RWPE2 (cell line): ENCODE measurements around the gene COPS8.

Experiments used
- ATAC-seq: fragments of 200-7000 bp; cut with Tn5 transposase; 3 replicates; pipeline ENCODE4 v1.9.1; 2021; ENCODE audit warnings: low read depth
- DNase-seq: peaks from one replicate; pipeline ENCODE4 v3.0.0-alpha.2; 2020; ENCODE audit warnings: low spot score
- H3K27ac ChIP-seq: fragments of 450-650 bp; 2 replicates; pipeline ENCODE4 v1.5.1; 2017; ENCODE audit warnings: mild to moderate bottlenecking; ENCODE audit not compliant: poor library complexity, severe bottlenecking
- H3K27me3 ChIP-seq: fragments of 250-450 bp; sonication (Bioruptor Pico); 2 replicates; pipeline ENCODE4 v1.5.1; 2021; ENCODE audit warnings: mild to moderate bottlenecking, moderate library complexity; ENCODE audit not compliant: insufficient read depth, poor library complexity, severe bottlenecking
- H3K36me3 ChIP-seq: fragments of 250-450 bp; sonication (Bioruptor Pico); 2 replicates; pipeline ENCODE4 v1.5.1; 2020; ENCODE audit warnings: low read depth, mild to moderate bottlenecking, moderate library complexity
- H3K4me1 ChIP-seq: fragments of 250-450 bp; sonication (Bioruptor Pico); 2 replicates; pipeline ENCODE4 v1.5.1; 2021; ENCODE audit warnings: mild to moderate bottlenecking, moderate library complexity; ENCODE audit not compliant: insufficient read depth, poor library complexity, severe bottlenecking
- H3K4me3 ChIP-seq: fragments of 250-450 bp; sonication (Bioruptor Pico); 2 replicates; pipeline ENCODE4 v1.5.1; 2021; ENCODE audit warnings: mild to moderate bottlenecking, moderate library complexity; ENCODE audit not compliant: severe bottlenecking
- H3K9me3 ChIP-seq: fragments of 250-450 bp; sonication (Bioruptor Pico); 2 replicates; pipeline ENCODE4 v1.5.1; 2021; ENCODE audit warnings: mild to moderate bottlenecking, moderate library complexity; ENCODE audit not compliant: severe bottlenecking
- TF ChIP-seq, protein P1 (sequence below): fragments of 450-650 bp; IDR thresholded peaks from one replicate; pipeline ENCODE4 v1.5.1; 2017; ENCODE audit warnings: mild to moderate bottlenecking, moderate library complexity; ENCODE audit not compliant: poor library complexity, severe bottlenecking

COPS8 gene

GRCh38 chr2:237053066-237053465, 32.6 kb upstream of the COPS8 start:
- Histone ChIP-seq H3K9me3 (peaks cover 5% of the 10 kb centered on the region), H3K36me3 (no peaks in the 10 kb centered on the region), H3K4me1 (no peaks in the 10 kb centered on the region), H3K27ac (no peak overlapping the region), H3K4me3 (no peak overlapping the region), H3K27me3 (no peaks in the 10 kb centered on the region)
- TF ChIP-seq, protein P1, sequence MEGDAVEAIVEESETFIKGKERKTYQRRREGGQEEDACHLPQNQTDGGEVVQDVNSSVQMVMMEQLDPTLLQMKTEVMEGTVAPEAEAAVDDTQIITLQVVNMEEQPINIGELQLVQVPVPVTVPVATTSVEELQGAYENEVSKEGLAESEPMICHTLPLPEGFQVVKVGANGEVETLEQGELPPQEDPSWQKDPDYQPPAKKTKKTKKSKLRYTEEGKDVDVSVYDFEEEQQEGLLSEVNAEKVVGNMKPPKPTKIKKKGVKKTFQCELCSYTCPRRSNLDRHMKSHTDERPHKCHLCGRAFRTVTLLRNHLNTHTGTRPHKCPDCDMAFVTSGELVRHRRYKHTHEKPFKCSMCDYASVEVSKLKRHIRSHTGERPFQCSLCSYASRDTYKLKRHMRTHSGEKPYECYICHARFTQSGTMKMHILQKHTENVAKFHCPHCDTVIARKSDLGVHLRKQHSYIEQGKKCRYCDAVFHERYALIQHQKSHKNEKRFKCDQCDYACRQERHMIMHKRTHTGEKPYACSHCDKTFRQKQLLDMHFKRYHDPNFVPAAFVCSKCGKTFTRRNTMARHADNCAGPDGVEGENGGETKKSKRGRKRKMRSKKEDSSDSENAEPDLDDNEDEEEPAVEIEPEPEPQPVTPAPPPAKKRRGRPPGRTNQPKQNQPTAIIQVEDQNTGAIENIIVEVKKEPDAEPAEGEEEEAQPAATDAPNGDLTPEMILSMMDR, result no peak
- ATAC-seq (no peak), DNase-seq (no peak)

DNA sequence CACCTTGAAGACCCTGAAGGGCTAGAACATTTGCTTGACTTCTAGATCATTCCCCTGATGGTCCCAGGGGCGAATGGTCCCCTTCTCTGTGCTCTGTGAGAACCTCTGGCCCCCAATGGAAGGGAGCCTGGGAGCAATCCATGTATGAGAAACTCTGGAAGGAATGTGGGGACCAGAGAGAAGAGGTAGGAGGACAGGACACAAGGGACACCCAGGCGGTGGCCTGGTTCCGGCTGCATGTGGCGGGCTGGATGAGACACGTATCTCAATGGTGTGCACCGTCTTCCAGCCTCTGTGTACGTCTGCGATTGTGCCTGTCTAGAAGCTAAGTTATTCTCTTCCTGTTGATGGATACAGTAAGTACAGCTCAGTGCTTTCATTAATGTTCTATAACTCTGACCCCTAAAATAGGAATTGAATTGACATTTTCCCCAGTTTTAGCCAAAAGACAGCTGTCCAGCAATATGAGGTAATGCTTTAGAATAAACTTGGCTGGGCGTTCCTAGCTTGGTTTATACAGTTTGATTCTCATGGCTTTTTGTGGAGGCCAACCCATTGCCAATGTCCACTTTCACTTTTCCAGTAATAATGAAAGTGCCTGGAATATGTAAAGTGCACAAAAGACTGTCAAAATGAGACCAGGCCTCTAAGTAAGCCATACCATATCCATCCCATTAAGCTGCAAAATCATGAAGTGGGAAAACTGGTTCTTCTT, 30.1 kb upstream of the COPS8 start:
- Histone ChIP-seq H3K4me1 (no peaks in the 10 kb centered on the region), H3K27me3 (no peaks in the 10 kb centered on the region), H3K27ac (no peak overlapping the region), H3K9me3 (no peaks in the 10 kb centered on the region), H3K4me3 (no peak overlapping the region), H3K36me3 (no peaks in the 10 kb centered on the region)
- ATAC-seq (no peak), DNase-seq (no peak)
- TF ChIP-seq, protein P1, result no peak

DNA sequence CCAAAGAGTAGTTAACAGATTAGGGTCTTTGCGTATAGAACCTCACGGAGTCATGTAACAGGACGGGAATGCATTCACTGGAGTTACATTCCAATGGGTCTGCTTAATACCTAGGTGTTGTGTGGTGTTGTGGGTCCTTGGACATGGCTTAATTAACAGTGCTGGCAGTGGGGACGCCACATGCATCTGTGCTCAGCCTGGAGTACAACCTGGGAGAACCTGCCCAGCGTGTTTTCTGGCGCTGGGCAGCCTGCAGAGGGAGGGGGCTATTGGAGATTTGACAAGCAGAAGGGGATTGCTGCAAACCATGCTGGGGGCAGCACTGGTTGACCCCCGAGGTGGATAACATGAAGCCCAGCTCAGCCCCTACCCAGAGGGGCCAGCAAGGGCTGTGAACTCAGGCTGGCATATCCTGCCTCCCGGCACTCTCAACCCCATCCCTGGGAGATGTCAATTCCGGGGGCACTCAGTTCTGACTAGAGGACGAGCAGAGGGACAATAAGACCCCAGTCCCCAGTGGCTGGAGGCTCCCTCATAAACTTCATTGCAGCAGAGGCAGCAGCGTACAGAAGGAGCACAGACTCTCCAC, 29.3 kb upstream of the COPS8 start:
- TF ChIP-seq, protein P1, result no peak
- Histone ChIP-seq H3K27me3 (no peaks in the 10 kb centered on the region), H3K27ac (no peak overlapping the region), H3K4me3 (no peak overlapping the region), H3K9me3 (no peaks in the 10 kb centered on the region), H3K4me1 (no peaks in the 10 kb centered on the region), H3K36me3 (no peaks in the 10 kb centered on the region)
- no peak for DNase-seq
- no peak for ATAC-seq

- Histone ChIP-seq H3K4me3 (no peak overlapping the region), H3K36me3 (no peaks in the 10 kb centered on the region), H3K27me3 (no peaks in the 10 kb centered on the region), H3K27ac (no peak overlapping the region), H3K4me1 (no peaks in the 10 kb centered on the region), H3K9me3 (no peaks in the 10 kb centered on the region)
- no peak for ATAC-seq
- TF ChIP-seq, protein P1, result no peak
- DNase-seq, result no peak
Observed at GRCh38 chr2:237057107-237057506, 28.6 kb upstream of the COPS8 start.

GRCh38 chr2:237057893-237058300, 27.8 kb upstream of the COPS8 start:
- H3K27me3 ChIP-seq, result no peaks in the 10 kb centered on the region
- TF ChIP-seq, protein P1, result no peak
- no peak overlapping the region for H3K27ac ChIP-seq
- no peak overlapping the region for H3K4me3 ChIP-seq
- H3K9me3 ChIP-seq, result no peaks in the 10 kb centered on the region
- no peak for DNase-seq
- no peaks in the 10 kb centered on the region for H3K36me3 ChIP-seq
- no peaks in the 10 kb centered on the region for H3K4me1 ChIP-seq
- no peak for ATAC-seq
